ENCODE measurements around the gene MAN1C1.

Gene MAN1C1

DNA sequence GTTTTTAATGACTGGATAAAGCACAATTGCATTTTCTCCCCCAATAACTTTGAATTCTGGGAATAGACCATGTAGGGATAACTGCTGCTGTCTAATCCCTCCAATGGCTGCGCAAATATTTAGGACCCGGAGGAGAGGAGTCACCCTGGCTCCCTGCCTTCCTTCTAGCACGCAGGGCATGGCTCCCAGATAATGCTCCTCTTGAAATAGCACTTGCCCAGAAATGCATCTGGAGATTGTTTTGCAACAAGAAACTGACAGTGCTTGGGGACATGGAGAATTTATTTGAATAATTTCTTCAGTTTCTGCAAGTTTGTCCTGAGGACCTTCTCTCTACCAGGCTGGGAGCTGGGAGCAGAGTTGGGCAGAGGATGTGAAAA is 83.5 kb downstream of the MAN1C1 start:
- DNase-seq = no peak

DNA sequence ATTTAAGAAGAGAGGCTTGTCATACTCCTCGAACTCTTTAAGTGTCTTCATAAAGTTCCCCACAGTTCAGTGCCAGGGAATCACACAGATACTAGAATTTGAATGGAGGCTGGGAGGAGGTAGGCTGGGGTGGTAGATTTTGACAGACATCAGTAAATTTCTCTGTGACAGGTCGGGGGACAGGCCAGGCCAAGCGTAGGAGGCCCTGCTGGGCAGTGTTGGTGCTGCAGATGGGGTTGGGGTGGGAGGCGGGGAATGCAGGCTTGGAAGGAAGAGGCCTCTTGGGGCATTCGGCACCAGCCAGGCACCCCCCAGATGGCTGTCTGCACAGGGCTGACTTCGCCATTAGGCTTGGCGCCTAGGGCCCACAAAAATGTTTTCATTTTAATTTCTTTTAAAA is 84.0 kb downstream of the MAN1C1 start:
- no peak for DNase-seq

DNA sequence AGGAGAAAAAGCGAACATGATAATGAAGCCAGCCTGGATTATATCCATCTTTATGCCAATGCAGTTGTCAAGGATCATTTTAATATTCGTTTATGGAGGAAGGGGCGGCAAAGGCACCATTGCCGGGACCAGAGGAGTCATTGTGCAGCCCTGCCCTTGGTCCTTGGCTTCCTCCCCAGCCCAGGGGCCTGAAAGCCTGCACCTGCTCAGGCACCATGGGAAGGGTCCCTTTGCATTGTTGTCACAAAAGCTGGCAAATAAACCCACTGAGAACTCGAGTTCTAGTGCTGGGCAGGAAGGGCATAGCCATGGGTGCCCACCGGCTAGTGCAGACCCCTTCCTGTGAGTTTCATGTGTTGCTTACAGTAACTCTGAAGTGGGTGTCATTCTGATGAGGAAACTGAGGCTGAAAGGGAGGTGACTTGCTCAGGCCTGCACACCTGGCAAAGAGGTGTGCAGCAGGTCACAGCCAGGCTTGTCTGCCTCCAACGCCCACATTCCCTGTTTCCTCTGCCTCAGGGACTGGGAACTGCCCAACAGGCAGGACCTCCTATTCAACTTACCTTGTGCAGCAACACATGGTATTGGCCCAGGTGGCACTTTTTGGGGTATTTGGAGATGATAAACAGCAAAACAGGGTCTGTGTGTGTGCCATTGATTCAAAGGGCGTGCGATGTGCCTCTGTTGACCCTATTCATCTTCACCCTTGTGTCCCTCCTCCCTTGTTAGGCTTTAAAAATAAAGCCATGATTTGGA is 84.6 kb downstream of the MAN1C1 start:
- DNase-seq = no peak

DNA sequence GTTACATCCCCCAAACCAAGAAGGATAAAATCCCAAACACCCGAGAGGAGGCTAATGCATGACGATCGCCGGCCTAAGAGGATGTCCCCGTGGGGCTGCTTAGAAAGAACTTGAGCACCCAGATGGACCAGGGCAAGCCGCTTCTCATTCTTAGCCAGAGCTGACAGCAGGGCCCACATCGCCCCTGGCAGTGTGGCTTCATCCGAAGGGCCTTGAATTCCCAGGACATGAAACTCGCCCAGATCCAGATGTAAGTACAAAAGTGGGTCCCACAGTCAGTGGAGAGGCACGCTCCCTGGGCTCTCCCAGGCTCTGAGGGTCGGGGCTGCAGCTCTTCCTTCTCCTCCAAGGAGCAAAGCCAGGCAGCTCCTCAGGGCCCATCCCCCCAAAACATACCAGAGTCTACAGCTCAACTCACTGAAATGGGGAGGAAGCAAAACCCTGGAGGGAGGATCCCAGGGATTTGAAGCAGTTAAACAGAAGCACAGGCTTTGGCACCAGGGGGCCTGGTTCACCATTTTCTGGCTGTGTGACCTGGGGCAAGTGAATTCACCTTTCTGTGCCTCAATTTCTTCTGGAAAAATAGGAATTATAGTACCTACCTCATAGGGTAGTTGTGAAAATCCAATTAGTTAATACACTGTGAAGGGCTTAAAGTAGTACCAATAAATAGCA is 85.6 kb downstream of the MAN1C1 start:
- no peak for DNase-seq

DNA sequence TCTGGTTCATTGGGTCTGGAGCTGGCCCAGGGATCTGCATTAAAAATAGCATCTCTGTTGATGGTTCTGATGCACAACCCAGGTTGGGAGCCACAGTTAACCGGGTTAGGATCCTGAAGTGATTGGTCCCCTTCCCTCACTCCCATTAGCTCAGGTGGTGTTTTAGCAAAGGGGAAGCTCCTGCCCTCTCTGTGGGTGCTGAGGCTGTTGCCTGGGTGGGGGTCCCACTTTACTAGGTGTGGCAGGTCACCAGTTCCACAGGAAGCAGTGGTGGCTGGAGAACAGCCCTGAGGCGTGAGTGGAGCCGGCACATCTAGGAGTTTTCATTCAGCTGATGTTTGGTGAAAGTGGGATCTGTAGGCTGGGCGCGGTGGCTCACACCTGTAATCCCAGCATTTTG is 86.5 kb downstream of the MAN1C1 start:
- DNase-seq = no peak

DNA sequence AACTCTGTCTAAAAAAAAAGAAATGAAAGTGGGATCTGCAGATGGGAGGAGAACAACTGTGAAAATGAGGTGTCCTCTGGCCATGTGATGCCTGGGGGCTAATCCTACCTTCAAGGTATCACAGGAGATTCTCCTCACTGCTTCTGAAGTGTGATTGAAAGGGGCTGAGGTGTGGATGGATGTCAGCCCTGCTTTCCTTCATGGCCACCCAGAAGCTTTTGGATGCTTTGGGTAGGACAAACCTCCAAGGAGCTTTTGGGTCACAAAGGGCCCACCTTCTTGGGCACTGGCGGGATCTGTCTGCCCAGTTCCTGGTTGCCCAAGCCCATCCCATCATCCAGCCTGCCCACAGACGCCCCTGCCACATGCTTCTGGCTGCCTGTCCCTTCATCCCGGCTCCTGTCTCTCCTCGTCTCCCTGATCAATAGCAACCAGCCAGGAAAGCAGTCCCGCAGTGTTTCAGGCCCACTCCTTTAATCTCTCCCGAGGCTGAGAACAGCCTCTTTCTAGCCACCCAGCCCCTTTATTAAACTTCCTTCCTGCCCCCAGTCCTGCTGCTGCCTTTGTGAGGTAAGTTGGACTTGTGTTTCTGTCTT is 87.2 kb downstream of the MAN1C1 start:
- no peak for DNase-seq

DNA sequence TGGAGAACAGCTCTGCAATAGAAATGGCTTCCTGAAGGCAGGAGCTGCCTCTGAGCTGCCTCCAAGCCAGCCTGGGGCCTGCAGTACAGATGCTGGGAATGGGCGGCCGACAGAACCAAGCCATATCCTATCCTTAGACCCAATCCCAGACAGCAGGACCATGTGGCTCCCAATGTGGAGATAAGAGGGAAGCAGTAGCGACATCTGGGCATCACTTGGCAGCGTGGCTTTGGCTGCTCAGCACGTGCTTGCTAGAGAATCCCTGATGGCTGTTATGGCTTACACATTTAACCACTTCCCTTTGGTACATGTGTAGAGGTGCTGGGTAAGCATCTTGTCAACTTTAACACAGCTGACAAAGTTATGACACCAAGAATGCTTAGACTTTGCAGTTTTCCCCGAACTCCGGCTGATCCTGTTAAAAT is 87.7 kb downstream of the MAN1C1 start:
- DNase-seq = no peak

DNA sequence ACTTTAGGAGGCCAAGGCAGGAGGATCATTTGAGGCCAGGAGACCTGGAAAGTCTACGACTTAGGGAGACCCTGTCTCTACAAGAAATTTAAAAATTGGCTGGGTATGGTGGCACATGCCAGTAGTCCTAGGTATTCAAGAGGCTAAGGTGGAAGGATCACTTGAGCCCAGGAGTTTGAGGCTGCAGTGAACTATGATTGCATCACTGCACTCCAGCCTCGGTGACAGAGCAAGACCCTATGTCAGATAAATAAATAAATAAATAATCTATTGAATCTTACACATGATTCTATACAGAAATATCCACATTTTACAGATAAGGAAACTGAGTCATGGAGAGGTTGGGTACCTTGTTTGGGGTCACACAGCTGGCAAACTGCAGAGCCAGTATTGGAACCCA is 89.1 kb downstream of the MAN1C1 start:
- no peak for DNase-seq

DNA sequence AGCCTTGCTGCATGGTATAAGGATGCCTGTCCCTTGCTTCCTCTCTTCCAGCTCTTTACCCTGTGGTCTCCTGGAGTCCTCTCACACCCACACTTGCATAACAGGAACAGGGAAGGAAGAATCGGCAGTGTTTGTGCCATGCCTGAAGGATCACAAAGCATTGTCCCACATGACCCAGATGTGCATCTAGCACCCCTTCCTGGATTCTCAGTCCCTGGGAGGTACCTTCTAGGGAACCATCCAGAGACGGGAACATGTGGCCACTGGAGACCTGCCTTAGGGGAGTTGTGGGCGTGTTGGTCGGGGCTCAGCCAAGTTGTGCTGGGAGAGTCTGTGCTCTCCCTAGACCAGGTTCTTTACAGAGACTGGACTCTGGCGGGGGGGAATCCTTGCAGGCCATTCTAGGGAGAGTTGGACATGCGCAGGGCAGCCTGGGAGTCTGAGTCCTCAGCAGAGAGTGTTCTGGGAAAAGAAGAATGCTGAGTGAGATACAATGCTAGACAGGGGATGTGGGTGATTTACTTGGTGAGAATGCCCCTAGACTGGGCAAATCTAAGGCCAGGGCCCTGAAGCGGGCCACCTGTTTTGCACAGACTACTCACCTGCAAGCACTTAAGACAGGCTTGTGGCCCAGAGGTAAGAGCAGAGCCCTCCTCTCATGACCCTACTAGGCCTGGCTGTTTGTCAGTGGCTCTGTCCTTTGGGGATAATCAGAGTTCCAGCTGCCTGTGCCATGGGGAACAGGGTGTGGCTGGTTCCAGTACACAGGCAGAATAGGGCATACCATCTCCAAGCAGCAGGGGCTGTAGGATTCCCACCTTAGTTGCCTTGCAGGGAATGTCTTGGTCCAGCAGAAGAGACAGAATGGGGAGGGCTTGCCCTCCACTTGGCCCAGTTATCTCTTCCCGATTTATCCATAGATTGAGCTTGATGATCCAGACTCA is 89.8 kb downstream of the MAN1C1 start:
- no peak for DNase-seq

DNA sequence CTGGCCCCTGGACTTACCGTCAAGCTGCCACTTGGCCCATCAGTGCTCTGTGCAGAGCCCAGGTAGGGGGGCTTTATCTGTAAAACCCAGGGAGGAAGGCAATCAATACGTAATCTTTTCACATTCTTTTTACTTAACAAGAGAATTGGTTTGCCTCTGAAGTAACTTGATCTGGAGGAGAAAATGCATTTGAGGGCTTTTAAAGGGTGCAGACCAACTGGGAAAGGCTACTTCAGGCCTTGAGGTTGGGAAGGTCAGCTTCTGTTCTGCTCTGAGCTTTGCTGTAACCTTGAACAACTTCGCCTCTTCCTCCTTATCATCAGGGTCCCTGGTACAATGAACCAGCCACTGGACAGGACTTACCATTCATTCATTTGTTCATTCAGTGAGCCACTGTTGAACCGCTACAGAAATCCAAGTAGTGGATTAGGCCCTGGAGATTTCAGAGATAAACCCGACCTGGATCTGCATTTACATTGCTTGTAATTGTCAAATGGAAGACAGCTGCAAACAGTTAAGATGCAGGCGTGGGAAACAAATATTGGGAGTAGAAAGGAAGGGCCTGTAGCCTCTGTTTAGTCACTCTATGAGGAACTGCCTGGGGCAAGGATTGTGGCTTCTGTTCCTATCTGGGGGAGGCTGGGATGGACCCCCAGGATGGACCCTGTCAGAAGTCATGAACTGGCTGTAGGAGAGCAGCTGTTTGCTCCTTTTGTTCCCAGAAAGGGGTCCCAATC is 90.9 kb downstream of the MAN1C1 start:
- DNase-seq = no peak

DNA sequence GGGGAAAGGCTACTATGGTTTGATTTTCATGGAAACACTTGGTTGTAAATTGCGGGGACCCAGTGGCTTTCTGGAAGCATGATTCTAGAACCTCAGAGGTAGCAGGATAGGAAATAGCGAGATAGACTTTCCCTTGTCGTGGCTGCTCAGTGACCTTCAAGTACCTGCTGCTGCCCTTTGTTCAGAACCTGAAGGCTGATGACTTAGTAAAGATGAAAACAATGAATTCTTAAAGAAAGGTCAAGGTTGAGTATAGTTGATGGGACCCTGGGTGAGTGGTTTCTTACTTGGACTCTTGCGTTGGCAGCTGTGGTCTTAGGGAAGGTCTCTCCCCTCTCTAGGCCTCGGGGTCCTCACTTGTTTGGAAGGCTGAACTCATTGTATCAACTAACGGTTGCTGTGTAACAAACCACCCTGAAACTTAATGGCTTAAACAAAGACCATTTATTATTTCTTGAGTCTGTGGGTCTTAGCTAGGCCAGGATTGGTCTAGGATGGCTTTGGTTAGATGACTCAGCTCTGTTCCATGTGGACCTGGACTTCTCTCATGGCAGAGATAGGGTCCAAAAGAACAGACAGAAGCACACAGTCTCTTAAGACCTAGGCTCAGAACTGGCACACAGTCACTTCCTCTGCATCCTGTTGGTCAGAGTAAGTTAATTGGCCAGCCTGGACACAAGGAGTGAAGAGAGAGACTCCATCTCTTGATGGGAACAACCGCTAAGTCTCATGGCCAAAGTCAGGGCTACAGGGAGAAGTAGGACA is 94.2 kb downstream of the MAN1C1 start:
- DNase-seq = no peak

DNA sequence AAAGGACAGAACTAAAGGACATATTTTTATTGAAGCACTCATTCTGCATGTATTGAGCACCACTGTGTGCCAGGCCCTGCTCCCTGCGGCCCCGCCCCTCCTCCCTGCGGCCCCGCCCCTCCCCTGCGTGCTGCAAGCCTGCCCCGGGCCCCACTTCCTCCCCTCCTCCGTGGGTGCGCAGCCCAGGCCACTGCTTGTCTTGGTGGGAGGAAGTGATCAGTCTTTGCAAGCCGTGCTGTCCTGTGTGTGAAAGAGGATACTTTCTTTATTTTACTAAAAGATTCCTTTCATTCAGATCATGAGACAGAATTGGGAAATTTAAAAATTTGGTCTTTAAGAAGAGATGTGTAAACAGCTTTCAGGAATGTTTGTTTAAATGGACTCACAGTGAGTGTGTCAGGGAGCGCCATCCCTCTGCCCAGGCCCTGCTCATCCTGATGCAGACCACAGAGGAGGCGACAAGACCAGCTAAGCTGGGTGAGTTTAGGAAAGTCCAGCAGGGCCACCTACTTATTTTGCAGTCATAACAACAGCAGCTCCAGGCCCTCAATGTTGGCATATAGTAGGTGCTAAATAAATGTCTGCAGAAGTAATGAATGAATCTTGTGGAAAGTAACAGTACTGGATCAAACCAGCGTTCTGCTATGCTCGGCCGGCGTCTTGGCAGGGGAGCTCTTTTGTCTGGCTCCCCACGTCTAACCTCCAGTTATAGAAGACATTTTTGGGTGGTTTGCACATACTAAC is 95.1 kb downstream of the MAN1C1 start:
- DNase-seq = no peak

DNA sequence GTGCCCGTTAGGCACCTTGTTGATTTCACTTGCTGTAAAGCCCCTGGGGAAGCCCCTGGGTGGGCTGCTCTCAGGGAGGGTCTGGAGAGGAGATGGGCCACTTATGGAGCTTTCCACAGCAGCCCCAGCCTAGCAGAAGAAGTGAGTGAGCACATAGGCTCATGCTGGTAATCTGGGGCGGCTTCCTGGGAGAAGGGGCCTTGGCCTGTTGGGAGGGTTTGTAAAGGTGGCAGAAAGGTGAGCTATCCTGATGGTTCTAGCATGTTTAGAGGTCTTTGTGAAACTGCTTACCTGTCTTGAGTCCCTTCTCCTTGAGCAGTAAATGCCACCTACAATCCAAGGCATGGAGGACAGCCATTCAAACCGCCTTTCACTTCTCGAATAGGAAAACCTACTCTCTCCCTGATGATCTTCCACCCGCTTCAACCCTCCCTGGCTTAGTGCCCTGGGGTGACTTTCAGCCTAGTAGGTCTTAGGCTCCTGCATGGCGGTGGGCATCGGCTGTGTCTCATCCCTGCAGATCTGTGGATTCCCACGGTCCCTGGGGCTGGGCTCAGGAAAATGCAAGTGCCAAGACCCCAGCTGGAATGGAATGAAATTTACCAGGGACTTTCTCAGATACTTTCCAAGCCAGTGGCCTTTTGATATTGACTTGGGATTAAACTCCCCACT is 95.8 kb downstream of the MAN1C1 start:
- no peak for DNase-seq

DNA sequence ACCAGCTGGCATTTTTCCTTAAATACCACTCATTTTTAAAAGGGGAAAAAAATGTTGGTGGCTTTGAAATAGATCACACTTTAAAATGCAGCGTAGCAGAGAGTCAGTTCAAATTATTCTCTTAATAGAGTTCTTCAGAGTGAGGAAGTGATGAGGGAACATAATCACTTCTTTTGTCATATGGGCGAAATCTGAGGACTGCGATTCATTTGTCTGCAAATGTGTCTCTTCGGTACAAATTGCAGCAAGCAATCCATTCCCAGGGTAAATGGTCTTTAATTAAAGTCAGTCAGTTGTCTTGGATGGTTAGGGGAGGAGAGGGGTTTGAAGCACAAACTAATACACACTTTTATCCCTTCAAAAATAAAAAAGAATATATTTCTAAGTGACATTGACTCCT is 97.4 kb downstream of the MAN1C1 start:
- DNase-seq = peak; percentile 55

DNA sequence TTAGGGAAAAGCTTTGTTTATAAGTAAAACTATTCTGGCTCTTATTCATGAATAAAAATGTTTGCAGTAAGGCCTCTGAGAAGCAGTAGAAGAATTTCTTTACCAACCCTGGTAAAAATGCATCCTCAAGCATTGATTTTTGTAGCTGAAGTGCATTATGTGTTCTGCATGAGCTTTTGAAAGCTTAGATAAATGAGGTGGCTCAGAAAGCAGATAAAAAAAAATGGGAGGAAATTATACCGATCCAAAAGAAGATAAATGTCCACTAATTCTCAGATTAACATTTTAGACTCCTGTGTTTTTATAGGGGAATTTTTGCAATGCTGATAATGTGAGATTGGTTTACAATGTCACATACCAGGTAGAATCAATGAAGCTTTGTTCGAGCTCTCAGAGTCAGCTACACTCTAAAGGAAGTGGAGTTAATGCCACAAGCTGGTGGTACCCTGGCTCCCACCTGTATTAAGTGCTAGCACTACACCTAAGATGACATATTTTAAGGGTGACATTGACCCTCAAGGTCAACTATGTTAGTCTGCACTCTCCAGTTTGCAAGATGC is 97.9 kb downstream of the MAN1C1 start:
- no peak for DNase-seq

DNA sequence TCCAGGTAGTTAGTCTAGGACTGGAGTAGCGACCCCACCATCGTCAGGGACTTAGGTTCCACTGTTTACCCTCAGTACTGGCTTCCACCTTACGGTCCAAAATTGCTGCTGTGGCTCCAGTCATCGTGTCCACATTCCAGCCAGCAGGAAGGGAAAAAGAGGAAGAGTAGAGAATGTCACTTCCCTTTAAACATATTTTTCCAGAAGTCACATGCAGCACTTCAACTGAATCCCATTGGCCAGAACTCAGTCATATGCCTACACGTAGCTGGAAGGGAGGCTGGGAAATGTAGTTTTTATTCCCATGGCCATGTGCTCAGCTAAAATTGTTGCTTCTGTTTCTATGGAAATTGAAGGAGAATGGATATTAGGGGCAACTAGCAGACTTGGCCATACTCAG is 99.3 kb downstream of the MAN1C1 start:
- DNase-seq = no peak

DNA sequence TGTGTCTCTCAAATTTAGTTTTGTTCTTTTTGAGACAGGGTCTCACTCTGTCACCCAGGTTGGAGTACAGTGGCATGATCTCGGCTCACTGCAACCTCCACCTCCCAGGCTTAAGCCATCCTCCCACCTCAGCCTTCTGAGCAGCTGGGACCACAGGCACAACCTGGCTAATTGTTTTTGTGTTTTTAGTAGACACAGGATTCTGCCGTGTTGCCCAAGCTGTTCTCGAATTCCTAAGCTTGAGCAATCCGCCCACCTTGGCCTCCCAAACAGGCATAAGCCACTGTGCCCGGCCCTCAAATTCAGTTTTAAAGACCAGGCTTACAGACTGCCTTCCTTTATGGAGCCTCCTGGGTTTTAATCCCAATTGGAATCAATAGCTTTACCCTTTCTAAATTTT is 99.7 kb downstream of the MAN1C1 start:
- no peak for DNase-seq

DNA sequence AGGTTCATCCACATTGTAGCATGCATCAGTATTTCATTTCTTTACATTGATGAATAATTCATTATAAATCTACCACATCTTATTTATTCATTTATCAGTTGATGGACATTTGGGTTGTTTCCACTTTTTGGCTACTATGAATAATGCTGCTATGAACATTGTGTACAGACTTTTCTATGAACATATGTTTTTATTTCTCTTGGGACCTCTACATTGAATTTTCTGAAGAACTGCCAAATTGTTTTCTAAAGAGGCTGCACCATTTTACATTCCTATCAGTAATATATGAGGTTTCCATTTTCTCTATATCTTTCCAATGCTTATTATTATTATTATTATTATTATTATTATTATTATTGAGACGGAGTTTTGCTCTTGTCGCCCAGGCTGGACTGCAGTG is 102.1 kb downstream of the MAN1C1 start:
- no peak for DNase-seq

DNA sequence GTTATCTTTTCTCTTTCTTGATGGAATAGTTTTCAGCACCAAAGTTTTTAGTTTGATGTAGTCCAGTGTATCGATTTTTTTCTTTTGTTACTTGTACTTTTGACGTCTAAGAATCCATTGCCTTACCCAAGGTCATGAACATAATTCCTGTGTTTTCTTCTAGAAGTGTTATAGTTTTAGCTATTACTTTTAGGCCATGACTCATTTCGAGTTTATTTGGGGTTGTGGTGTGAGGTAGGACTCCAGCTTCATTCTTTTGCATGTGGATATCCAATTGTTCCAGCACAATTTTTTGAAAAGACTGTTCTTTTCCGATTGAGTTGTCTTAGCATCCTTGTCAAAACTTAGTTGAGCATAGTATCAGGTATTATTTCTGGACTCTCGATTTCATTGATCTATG is 104.0 kb downstream of the MAN1C1 start:
- DNase-seq = no peak

DNA sequence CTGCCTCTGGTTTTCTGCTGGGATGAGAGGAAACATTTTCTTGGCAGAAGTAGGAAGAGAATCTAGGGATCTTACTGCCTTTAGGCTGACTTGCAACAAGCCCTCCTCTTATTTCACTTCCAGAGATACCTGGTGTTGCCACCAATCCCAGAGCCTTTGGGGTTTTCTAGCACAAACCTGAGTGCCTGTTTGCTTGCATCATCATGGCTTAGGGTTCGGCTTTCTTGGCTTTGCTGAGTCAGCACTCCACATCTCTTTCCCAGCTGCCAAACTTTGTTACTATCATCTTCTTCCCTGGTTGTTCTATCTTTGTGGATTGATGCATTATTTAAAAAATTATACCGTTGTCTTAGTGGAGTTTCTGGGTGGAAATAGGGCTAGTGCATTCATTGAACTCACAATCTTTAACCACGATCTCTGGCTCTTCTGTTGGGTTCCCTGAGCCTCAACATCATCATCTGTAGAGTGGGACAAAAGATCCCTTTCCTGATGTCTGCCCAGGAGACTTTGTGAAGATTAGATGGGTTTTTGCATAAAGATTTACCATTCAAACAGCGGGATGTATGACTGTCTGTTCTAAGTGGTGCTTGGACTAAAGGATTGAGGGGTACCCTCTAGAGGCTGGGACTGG is 106.8 kb downstream of the MAN1C1 start:
- DNase-seq = no peak

Measured in NCI-H1436 (cell line).